Brain microvascular endothelial cell (primary cell): Measurements from ENCODE around the gene CD27.
"Not testable (repeated sequence)": the region's sequence is repeated elsewhere in the genome, so short reads cannot be mapped to it uniquely, and the experiment has no call there.

Source experiments
- DNase-seq: peaks from one replicate; pipeline ENCODE4 v3.0.0-alpha.2; 2020
- H3K27ac ChIP-seq: fragments of 250-450 bp; sonication (Bioruptor Pico); 2 replicates; pipeline ENCODE4 v1.5.1; 2020; ENCODE audit warnings: mild to moderate bottlenecking, moderate library complexity
- H3K27me3 ChIP-seq: fragments of 250-450 bp; sonication (Bioruptor Pico); replicated peaks from 2 replicates; pipeline ENCODE4 v1.5.1; 2020; ENCODE audit warnings: mild to moderate bottlenecking
- H3K36me3 ChIP-seq: fragments of 250-450 bp; sonication (Bioruptor Pico); replicated peaks from 2 replicates; pipeline ENCODE4 v1.5.1; 2020; ENCODE audit warnings: mild to moderate bottlenecking
- H3K4me3 ChIP-seq: 2 replicates; pipeline ENCODE4 v1.5.1; 2011; ENCODE audit warnings: low read depth, mild to moderate bottlenecking, control low read depth, low read length, moderate library complexity
- CTCF ChIP-seq: IDR thresholded peaks from 2 replicates; pipeline ENCODE4 v1.5.1; 2011; ENCODE audit warnings: low read depth, mild to moderate bottlenecking, moderate library complexity, low read length, control low read depth, inconsistent platforms; ENCODE audit errors: missing control alignments
- in situ Hi-C: cut with HindIII; loops from 2 replicates; pipeline ENCODE4 v1.10.0; 2017; ENCODE audit warnings: low sequenced_read_pairs, low pct_ligation_motif_present

The CD27 gene

DNA sequence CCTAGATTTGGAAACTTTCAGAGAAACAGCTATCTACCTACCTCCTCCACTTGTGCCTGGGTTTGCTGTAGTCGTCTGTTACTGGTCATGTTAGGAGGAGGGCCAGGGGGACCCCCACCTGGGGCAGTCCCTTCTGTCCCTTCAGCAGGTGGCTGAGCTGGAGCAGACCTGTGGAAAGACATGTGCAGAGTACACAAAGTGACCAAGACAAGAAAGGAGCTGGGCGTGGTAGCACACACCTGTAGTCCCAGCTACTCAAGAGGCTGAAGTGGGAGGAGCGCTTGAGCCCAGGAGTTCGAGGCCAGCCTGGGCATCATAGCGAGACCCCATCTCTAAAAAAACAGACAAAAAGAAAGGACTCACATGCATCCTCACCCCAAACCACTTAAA lies 21.4 kb downstream of the CD27 start:
- Histone ChIP-seq H3K4me3 (no peak overlapping the region), H3K27me3 (no peaks in the 10 kb centered on the region), H3K36me3 (peaks cover 23% of the 10 kb centered on the region), H3K27ac (no peak overlapping the region)
- in situ Hi-C loops = no loop called here
- DNase-seq = no peak
- no peak for TF ChIP-seq CTCF

DNA sequence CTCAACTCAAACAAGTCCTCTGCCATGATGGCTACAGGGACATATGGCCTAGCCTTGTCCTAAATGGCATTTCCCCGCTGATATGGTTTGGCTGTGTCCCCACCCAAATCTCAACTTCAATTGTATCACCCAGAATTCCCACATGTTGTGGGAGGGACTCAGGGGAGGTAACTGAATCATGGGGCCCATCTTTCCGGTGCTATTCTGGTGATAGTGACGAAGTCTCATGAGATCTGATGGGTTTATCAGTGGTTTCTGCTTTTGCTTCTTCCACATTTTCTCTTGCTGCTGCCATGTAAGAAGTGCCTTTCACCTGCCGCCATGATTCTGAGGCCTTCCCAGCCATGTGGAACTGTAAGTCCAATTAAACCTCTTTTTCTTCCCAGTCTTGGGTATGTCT lies 22.0 kb downstream of the CD27 start:
- DNase-seq, H3K4me3 ChIP-seq, H3K27me3 ChIP-seq, H3K27ac ChIP-seq, in situ Hi-C loops: not testable (repeated sequence)
- H3K36me3 ChIP-seq = peaks cover 20% of the 10 kb centered on the region

GRCh38 chr12:6467571-6468282 lies 23.0 kb downstream of the CD27 start:
- in situ Hi-C loops, H3K27me3 ChIP-seq, H3K27ac ChIP-seq, DNase-seq, H3K4me3 ChIP-seq: not testable (repeated sequence)
- H3K36me3 ChIP-seq = peaks cover 19% of the 10 kb centered on the region

- H3K27ac ChIP-seq = no peak overlapping the region
- H3K4me3 ChIP-seq = no peak overlapping the region
- no peaks in the 10 kb centered on the region for H3K27me3 ChIP-seq
- TF ChIP-seq CTCF = no peak
- H3K36me3 ChIP-seq = peaks cover 19% of the 10 kb centered on the region
- in situ Hi-C loops = no loop called here
- DNase-seq = no peak
Observed at GRCh38 chr12:6468283-6468575, 23.5 kb downstream of the CD27 start.

- H3K27ac ChIP-seq = no peak overlapping the region
- in situ Hi-C loops = no loop called here
- no peaks in the 10 kb centered on the region for H3K27me3 ChIP-seq
- no peak for DNase-seq
- no peak overlapping the region for H3K4me3 ChIP-seq
- no peak for TF ChIP-seq CTCF
- H3K36me3 ChIP-seq = peaks cover 16% of the 10 kb centered on the region
Observed at GRCh38 chr12:6469092-6469491, 24.3 kb downstream of the CD27 start.

DNA sequence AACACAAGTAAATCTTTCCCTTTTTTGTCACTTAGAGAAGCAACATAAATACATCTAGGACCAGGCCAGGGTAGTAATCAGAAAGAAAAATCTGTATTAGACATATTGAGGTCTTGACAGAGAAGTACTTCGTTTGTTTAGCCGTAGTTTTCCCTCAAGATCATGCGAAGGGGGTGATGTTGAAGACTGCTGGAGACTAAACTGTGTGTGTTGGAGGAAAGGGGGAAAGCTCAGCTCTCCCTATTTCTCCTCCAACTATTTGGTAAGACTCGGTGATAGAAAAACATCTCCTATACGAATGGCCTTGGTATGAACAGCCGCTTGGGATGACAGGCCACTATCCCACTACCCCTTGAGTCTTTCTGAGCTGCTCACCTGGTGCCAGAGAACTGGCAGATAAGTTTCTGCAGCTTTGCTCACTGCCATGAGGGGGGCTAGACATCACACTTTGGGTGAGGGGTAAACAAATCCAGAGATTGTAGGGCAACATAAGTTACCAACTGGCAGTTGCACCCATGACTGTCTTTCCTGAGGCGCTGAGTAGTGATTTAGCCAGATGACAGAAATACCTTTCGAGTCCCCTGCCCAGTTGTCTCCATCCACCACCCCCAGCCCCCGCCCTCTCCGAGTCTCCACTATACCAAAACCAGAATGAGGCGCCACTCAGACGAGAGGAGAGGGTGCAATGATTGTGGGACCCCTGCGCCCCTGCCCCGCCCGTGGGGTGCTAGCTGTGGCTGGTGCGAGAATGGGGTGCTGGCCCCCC lies 25.0 kb downstream of the CD27 start:
- H3K27ac ChIP-seq = no peak overlapping the region
- TF ChIP-seq CTCF = no peak
- DNase-seq = no peak
- peaks cover 9% of the 10 kb centered on the region for H3K36me3 ChIP-seq
- in situ Hi-C loops = no loop called here
- H3K4me3 ChIP-seq = peak overlapping the region; percentile 83
- no peaks in the 10 kb centered on the region for H3K27me3 ChIP-seq
